Karpas-422 (cell line): ENCODE measurements around the gene HPSE2. TPM values are rescaled to one million over a fixed set of nuclear protein-coding genes. Genes with fewer than 3 reads are reported as not detected.

Experiments used
- DNase-seq: peaks from one replicate; pipeline ENCODE4 v3.0.0-alpha.2; 2015
- H2AFZ ChIP-seq: fragments of 200-600 bp; sonication (generic); 2 replicates; pipeline ENCODE4 v1.6.1; 2014; ENCODE audit warnings: antibody characterized with exemption, low read length, mixed read lengths
- H3K27ac ChIP-seq: fragments of 200-600 bp; sonication (generic); 2 replicates; pipeline ENCODE4 v1.5.1; 2014; ENCODE audit warnings: mild to moderate bottlenecking, low read length, moderate library complexity
- H3K27me3 ChIP-seq: fragments of 200-600 bp; sonication (generic); 2 replicates; pipeline ENCODE4 v1.6.1; 2014; ENCODE audit warnings: low read length, mixed read lengths
- H3K36me3 ChIP-seq: fragments of 200-600 bp; sonication (generic); 2 replicates; pipeline ENCODE4 v1.6.1; 2014; ENCODE audit warnings: low read length, mixed read lengths; ENCODE audit not compliant: insufficient read depth
- H3K4me1 ChIP-seq: fragments of 200-600 bp; sonication (generic); 2 replicates; pipeline ENCODE4 v1.6.1; 2014; ENCODE audit warnings: mild to moderate bottlenecking, low read length, mixed read lengths
- H3K4me2 ChIP-seq: fragments of 200-600 bp; sonication (generic); 2 replicates; pipeline ENCODE4 v1.6.1; 2014; ENCODE audit warnings: low read length, low read depth, mild to moderate bottlenecking; ENCODE audit not compliant: poor library complexity, severe bottlenecking
- H3K4me3 ChIP-seq: fragments of 200-600 bp; sonication (generic); 2 replicates; pipeline ENCODE4 v1.5.1; 2014; ENCODE audit warnings: mild to moderate bottlenecking, antibody characterized with exemption, low read length, mixed read lengths
- H3K79me2 ChIP-seq: fragments of 200-600 bp; sonication (generic); 2 replicates; pipeline ENCODE4 v1.6.1; 2014; ENCODE audit warnings: mild to moderate bottlenecking, low read length, mixed read lengths
- H3K9ac ChIP-seq: fragments of 200-600 bp; sonication (generic); 2 replicates; pipeline ENCODE4 v1.6.0; 2014; ENCODE audit warnings: low read length
- H3K9me2 ChIP-seq: fragments of 200-600 bp; sonication (generic), shearing (Covaris generic); replicated peaks from 2 replicates; pipeline ENCODE4 v1.6.0; 2014; ENCODE audit warnings: mild to moderate bottlenecking, low read length, moderate library complexity; ENCODE audit not compliant: insufficient read depth
- H3K9me3 ChIP-seq: fragments of 300-700, 200-600 bp; sonication (generic); 2 replicates; pipeline ENCODE4 v1.6.1; 2014; ENCODE audit warnings: low read length, mixed read lengths
- H4K20me1 ChIP-seq: fragments of 200-600 bp; sonication (generic); 2 replicates; pipeline ENCODE4 v1.6.1; 2014; ENCODE audit warnings: mild to moderate bottlenecking, antibody characterized with exemption, low read length, low read depth; ENCODE audit not compliant: insufficient read depth
- total RNA-seq: library from RNA; depleted of rRNA; stranded (reverse); fragments of >200 nt; shearing (Covaris generic); gene quantifications from 2 replicates; pipeline ENCODE4 v1.2.3, GENCODE V29; 2014; ENCODE audit warnings: low replicate concordance

HPSE2 gene
- total RNA-seq, 1 experiment from 2014 or later, result not detected

DNA sequence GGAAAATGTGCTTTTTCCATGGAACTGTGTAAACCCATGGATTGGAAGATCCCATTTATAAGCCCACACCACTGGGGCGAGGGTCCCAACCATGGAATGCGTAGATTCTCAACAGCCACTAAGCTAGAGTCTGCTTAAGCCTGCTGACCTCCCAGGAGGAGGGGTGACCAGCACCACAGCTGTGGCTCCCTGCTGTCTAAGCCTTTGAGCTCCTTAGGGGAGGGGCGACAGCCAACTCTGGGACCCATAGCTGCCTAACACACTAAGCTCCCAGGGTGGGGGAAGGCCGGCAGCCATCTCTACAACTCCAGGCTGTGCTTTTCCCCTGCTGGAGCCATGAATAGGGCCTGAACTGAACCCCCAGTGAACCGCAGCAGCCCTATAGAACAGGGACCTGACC lies 539.1 kb downstream of the HPSE2 start:
- no peak overlapping the region for H3K4me3 ChIP-seq
- no peaks in the 10 kb centered on the region for H3K36me3 ChIP-seq
- no peaks in the 10 kb centered on the region for H3K4me1 ChIP-seq
- no peak overlapping the region for H2AFZ ChIP-seq
- no peak overlapping the region for H3K27ac ChIP-seq
- no peaks in the 10 kb centered on the region for H3K9me2 ChIP-seq
- DNase-seq, result no peak
- no peaks in the 10 kb centered on the region for H3K9me3 ChIP-seq
- no peaks in the 10 kb centered on the region for H3K27me3 ChIP-seq
- no peaks in the 10 kb centered on the region for H4K20me1 ChIP-seq
- no peak overlapping the region for H3K9ac ChIP-seq
- no peaks in the 10 kb centered on the region for H3K79me2 ChIP-seq
- no peak overlapping the region for H3K4me2 ChIP-seq

DNA sequence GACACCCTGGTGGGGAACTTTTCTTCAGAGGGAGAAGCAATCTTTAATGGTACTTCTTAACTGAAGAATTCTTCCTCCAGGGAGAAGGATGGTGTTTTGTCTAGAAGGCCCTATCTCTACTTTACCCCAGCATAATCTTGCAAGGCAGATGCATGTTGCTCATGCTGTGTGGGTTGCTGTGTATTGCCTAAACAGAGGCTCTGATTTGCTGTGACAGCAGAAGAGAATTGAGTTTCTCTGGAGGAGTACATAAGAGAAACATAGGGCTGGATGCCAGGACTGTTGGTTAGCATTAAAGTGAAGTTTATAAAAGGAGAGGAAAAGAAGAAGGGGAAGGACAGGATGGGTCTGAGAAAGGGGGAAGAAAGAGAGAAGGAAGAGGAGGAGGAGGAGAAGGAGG lies 540.8 kb downstream of the HPSE2 start:
- no peak for DNase-seq
- Histone ChIP-seq H3K9ac (no peak overlapping the region), H3K4me1 (no peaks in the 10 kb centered on the region), H3K79me2 (no peaks in the 10 kb centered on the region), H3K4me3 (no peak overlapping the region), H3K4me2 (no peak overlapping the region), H2AFZ (no peak overlapping the region), H3K27me3 (no peaks in the 10 kb centered on the region), H4K20me1 (no peaks in the 10 kb centered on the region), H3K27ac (no peak overlapping the region), H3K9me3 (no peaks in the 10 kb centered on the region), H3K36me3 (no peaks in the 10 kb centered on the region), H3K9me2 (no peaks in the 10 kb centered on the region)

DNA sequence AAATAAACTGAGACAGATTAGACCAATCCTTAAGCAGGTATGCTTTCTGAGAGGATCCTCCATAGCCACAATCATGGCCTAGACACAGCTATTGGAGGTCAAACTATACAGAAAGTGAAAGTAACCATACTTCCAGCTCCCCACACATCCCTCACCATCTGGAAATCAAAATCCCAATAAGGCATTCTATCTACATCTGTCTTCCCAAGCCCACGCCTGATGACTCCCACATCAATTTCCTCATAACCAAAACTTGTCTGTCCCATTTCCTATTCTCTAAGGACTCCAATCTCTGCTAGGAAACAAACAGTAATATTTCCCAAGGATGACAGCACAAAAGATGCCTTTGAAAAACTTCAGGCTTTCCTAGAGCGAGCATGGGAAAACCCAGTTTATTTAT lies 541.6 kb downstream of the HPSE2 start:
- DNase-seq, result no peak
- Histone ChIP-seq H3K27ac (no peak overlapping the region), H3K36me3 (no peaks in the 10 kb centered on the region)

DNA sequence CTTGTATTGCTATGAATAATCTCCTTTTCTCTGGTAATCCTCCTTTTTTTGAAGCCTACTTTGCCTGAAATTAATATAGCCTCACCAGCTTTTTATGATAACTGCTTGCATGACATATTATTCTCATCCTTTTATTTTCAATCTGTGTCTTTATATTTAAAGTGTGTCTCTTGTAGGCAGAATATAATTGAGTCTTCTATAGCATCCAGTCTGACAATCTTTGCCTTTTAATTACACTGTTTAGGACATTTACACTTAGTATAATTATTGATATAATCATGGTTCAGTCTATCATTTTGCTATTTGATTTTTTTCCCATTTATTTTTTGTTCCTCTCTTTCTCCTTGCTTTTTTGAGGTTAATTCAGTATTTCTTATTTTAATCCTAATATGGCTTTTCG lies 548.0 kb downstream of the HPSE2 start:
- Histone ChIP-seq H3K9ac (no peak overlapping the region), H3K9me2 (no peaks in the 10 kb centered on the region), H3K4me3 (no peak overlapping the region), H3K27ac (no peak overlapping the region), H3K4me2 (no peak overlapping the region), H3K27me3 (no peaks in the 10 kb centered on the region), H3K79me2 (no peaks in the 10 kb centered on the region), H4K20me1 (no peaks in the 10 kb centered on the region), H3K9me3 (no peaks in the 10 kb centered on the region), H2AFZ (no peak overlapping the region), H3K36me3 (no peaks in the 10 kb centered on the region), H3K4me1 (no peaks in the 10 kb centered on the region)
- DNase-seq, result no peak

More for the DNA sequence above, 541.6 kb downstream of the HPSE2 start:
- Histone ChIP-seq H3K4me3 (no peak overlapping the region), H3K9me2 (no peaks in the 10 kb centered on the region), H3K4me2 (no peak overlapping the region), H4K20me1 (no peaks in the 10 kb centered on the region), H2AFZ (no peak overlapping the region), H3K4me1 (no peaks in the 10 kb centered on the region), H3K9me3 (no peaks in the 10 kb centered on the region), H3K9ac (no peak overlapping the region), H3K79me2 (no peaks in the 10 kb centered on the region), H3K27me3 (no peaks in the 10 kb centered on the region)

DNA sequence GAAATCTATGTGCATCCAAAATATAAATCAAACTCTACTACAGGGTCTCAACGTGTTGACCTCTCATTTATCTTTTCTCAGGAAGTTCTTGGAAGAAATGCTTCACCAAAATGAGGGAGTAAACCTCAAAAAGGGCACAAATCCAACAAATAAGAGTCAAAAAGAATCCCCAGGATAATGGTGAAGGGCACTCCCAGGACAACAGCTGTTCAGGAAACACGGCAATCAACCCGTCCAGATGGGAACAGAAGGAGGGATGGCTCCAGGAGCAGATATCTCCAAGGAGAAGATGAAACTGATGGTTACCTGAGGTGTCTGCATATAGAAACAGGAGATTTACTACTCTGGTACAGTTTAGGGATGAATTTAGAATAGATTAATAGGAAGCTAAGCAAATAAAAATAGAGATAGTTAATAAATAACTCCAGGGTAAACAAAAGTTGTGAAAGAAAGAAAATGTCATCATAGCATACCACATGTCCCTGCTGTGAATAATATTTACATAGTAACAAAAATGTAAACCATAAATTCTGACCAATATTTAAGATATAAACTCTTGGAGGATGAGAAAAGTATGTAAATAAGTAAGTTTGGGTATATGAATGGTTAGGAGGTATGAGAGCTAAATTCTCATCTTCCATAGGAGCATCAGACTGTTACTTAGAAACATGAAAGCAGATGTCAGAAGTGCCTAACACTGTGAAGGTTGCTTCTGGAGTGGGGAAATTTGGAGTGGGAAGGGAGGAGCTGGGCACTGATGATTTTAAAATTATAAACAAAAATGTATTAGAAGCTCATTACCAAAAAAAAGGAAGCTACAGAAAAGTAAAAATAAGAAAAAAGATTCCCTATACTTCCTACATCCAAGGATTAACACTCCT lies 551.4 kb downstream of the HPSE2 start:
- no peaks in the 10 kb centered on the region for H3K36me3 ChIP-seq
- H3K9me2 ChIP-seq, result no peaks in the 10 kb centered on the region
- no peak overlapping the region for H3K4me3 ChIP-seq
- no peaks in the 10 kb centered on the region for H4K20me1 ChIP-seq
- H3K4me2 ChIP-seq, result no peak overlapping the region
- no peak for DNase-seq
- no peak overlapping the region for H2AFZ ChIP-seq
- H3K27ac ChIP-seq, result no peak overlapping the region
- no peaks in the 10 kb centered on the region for H3K79me2 ChIP-seq
- H3K9me3 ChIP-seq, result no peaks in the 10 kb centered on the region
- H3K9ac ChIP-seq, result no peak overlapping the region
- no peaks in the 10 kb centered on the region for H3K4me1 ChIP-seq
- no peaks in the 10 kb centered on the region for H3K27me3 ChIP-seq

DNA sequence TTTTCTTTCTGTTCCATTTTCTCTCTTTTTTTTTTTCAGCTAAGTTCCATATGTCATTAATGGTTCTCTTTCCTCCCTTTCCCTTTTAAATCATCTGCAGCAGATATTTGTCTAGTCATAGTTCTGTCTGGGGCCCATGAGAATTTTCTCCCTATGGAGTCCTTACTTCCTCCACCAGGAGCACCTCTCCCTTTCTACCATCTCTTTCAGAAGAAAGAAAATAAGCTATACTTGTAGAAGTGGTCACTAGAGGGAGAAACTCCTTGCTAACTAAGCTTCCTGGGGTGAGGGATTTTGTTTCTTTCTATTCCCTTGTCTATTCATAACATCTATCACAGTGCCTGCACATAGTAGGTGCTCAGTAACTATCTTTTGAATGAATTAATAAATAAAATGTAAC lies 558.8 kb downstream of the HPSE2 start:
- no peaks in the 10 kb centered on the region for H3K79me2 ChIP-seq
- H2AFZ ChIP-seq, result no peak overlapping the region
- DNase-seq, result no peak
- H4K20me1 ChIP-seq, result no peaks in the 10 kb centered on the region
- no peak overlapping the region for H3K4me2 ChIP-seq
- no peak overlapping the region for H3K4me3 ChIP-seq
- no peak overlapping the region for H3K9ac ChIP-seq
- H3K4me1 ChIP-seq, result no peaks in the 10 kb centered on the region
- H3K36me3 ChIP-seq, result no peaks in the 10 kb centered on the region
- no peaks in the 10 kb centered on the region for H3K27me3 ChIP-seq
- no peaks in the 10 kb centered on the region for H3K9me2 ChIP-seq
- no peak overlapping the region for H3K27ac ChIP-seq
- no peaks in the 10 kb centered on the region for H3K9me3 ChIP-seq

DNA sequence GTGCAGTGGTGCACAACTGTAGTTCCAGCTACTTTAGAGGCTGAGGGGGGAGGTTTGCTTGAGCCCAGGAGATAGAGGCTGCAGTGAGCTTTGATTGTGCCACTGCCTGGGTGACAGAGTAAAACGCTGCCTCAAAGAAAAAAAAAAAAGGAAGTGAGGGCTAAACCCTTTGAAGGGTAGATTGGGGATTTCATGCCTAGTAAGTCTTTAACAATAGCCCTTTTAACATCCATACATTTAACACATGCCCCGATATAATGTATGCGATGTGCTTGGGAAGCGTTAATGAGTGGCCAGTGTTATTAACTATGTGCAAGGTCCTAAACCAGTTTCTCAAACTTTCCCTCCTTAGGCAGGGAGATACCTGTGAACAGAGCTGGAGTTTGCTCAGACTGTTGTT lies 559.8 kb downstream of the HPSE2 start:
- Histone ChIP-seq H3K9me2 (no peaks in the 10 kb centered on the region), H3K36me3 (no peaks in the 10 kb centered on the region), H3K9ac (no peak overlapping the region), H3K4me1 (no peaks in the 10 kb centered on the region), H3K4me2 (no peak overlapping the region), H4K20me1 (no peaks in the 10 kb centered on the region), H3K9me3 (no peaks in the 10 kb centered on the region), H2AFZ (no peak overlapping the region), H3K27ac (no peak overlapping the region), H3K79me2 (no peaks in the 10 kb centered on the region), H3K27me3 (no peaks in the 10 kb centered on the region), H3K4me3 (no peak overlapping the region)
- no peak for DNase-seq

DNA sequence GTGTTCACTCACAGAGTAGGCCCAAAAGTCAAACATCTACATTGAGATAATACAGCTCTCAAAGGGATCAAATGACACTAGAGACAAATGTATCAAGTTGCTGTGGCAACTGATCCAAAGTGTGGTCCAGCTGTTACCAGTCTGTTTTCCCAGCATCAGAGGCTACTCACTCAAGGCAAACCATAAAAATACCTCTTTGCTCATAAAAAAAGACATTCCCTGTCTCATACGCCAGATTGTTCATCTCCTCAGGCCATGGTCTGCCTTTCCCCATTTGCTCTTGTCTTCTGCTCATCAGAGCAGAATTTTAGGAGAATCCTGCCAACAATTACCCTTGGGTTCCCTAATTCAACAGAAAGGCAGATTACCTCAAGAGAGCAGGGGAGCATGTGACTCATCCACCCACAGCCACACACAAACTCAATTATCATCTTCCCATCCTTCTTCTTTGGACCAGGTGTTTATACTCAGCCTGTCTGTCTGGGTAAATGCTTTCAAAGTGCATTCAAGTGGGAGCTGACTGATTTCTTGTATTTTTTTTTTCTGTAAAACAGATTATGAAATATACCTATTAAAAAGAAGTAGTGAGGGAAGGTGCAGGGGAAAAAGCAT lies 562.4 kb downstream of the HPSE2 start:
- H3K9ac ChIP-seq, result no peak overlapping the region
- no peaks in the 10 kb centered on the region for H3K4me1 ChIP-seq
- H3K9me3 ChIP-seq, result no peaks in the 10 kb centered on the region
- no peak overlapping the region for H2AFZ ChIP-seq
- H3K4me2 ChIP-seq, result no peak overlapping the region
- DNase-seq, result no peak
- no peak overlapping the region for H3K27ac ChIP-seq
- H3K36me3 ChIP-seq, result no peaks in the 10 kb centered on the region
- H3K9me2 ChIP-seq, result no peaks in the 10 kb centered on the region
- no peak overlapping the region for H3K4me3 ChIP-seq
- H3K79me2 ChIP-seq, result no peaks in the 10 kb centered on the region
- H3K27me3 ChIP-seq, result no peaks in the 10 kb centered on the region
- H4K20me1 ChIP-seq, result no peaks in the 10 kb centered on the region
